ENCODE data around the gene TEKTIP1.
"Not testable (repeated sequence)": the region's sequence is repeated elsewhere in the genome, so short reads cannot be mapped to it uniquely, and the experiment has no call there.

TEKTIP1 gene

DNA sequence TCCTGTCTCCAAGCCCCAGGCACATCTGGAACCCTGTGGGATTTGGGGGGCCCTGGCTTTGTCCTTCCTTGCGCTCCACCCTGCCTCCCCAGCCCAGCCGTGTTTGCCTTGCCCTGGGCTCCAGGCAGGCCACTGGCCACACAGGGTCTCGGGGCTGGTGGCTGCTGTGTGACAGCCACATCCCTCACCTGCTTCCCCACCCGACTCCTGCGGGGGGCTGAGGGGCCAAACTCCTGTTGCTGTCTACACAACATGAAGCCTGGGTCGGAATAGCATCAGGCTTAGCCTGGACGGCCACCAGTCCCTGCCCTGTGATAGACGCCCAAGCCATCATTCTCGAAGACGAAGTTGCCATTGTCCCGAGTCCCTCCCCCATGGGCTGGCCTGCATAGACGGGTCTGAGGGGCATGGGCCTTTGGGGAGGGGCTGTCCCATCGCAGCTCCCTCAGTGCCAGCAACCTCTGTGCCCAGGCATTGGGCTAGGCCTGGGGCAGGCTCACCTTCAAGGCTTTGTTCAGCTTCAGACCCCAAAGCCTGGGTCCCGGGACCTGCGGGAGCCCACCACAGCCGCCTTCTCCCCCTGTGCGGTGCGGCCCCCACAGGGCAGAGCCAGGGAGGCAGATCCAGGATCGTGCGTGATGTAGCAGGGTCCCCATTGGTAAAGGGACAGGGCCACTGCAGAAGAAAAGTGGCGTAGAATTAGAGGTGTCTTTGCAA is 15.5 kb upstream of the TEKTIP1 start:
- DNase-seq (ENCODE audit: low spot score) = no peak

DNA sequence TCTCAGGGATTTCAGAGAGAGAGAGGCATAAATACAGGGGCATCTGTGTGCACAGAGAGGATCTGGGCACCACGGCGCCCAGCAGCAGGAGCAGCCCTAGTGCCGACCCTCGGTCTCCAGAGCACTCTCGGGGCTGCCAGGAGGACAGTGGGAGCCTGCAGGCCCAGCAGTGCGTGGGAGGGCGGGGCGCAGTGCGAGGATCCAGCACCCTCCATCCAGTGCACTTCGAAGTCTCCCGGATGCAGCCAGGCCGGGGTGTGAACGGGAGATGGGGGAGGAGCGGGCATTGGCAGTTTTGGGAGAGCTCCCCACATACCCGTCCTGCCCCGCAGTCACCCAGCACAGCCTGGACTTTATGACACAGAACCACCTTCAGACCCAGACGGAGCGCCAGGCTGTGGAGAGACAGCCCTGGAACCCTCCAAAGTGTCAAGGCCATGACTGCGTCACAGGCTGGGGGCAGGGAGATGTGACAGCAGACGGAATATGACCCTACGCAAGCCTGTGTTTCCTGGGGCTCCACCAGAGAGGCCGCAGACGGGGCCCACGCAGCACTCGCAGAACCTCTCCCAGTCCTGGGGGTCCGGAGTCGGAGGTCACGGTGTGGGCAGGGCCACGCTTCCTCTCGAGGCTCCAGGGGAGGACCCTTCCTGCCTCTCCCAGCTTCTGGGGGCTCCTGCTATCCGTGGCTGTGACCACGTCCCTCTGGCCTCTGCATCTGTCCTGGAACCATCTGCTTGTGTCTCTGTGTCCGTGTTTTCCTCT is 14.7 kb upstream of the TEKTIP1 start:
- DNase-seq (ENCODE audit: low spot score) = no peak

DNA sequence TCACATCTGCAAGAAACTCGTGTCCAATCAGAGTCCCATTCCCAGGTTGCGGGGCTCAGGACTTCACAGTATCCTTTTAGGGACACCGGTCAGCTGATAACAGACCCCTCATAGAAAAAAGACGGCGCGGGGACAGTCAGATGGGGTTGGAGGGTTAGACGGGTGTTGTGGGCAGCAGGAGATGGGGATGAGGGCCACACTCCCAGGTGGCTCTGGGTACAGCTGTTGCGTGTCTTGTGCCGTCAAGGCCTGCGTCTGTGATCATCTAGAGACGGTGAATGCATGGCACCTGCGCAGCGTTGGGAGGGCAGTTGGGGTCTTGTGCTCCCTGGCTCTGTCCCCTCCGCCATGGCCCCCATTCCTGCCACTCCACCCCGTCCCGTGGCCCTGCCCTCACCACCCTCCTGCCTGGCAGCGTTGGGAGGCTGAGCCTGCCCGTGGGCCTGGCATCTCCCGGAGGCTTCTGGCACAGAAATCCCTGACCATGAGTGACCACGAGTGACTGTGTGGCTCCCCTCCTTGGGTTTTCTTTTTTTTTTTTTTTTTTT is 14.0 kb upstream of the TEKTIP1 start:
- no peak for DNase-seq (ENCODE audit: low spot score)

DNA sequence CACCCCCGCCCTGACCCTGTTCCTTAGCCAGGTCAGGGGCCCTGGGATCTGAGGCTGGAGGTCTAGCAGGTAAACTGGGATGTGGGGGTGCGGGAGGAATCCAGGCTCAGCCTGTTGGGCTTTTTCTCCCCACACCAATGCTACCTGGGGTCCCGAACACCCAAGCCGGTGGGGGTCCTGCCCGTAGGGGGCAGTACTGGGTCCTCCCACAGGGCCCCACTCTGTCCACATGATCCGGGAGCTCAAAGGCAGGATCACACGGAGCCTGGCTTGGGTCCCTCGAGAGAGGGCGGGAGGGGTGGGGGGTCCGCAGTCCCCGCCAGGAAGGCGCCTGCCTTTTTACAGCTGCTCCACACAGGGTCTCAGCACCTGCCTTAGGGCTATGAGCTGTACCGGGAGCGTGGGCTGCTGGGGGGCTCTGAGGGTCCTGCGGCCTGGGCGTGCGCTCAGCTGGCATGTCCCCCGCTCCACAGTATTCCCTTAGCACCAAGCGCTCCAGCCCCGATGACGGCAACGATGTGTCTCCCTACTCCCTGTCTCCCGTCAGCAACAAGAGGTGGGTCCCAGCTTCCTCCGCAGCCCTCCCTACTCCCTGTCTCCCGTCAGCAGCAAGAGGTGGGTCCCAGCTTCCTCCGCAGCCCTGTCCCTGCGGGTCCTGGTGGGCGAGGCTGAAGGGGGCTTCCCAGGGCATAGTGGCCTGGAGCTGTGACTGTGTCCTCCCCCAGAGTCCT is 12.3 kb upstream of the TEKTIP1 start:
- DNase-seq (ENCODE audit: low spot score) = no peak

DNA sequence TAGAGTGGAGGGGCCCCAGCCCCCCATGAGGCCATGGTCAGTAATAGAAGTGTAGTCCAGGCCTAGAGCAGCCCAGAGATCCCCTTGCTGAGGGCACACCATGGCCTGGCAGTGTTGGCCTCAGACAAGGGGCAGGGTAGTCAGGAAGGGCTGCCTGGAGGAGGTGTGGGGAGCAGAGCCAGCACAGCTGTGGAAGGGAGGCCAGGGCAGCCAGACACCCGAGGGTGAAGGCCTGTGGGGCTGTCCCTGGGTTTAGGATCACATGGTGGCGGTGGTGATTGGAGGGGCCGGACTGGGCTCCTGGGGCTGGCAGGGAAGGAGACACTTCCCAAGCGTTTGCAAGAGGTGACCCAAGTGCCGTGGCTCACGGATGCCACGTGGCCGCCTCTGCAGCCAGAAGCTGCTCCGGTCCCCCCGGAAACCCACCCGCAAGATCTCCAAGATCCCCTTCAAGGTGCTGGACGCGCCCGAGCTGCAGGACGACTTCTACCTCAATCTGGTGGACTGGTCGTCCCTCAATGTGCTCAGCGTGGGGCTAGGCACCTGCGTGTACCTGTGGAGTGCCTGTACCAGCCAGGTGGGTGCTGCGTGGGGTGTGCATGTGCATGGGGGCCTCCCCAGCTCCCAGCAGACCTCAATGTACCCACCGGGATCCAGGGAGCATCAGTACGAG is 11.6 kb upstream of the TEKTIP1 start:
- DNase-seq (ENCODE audit: low spot score) = no peak

DNA sequence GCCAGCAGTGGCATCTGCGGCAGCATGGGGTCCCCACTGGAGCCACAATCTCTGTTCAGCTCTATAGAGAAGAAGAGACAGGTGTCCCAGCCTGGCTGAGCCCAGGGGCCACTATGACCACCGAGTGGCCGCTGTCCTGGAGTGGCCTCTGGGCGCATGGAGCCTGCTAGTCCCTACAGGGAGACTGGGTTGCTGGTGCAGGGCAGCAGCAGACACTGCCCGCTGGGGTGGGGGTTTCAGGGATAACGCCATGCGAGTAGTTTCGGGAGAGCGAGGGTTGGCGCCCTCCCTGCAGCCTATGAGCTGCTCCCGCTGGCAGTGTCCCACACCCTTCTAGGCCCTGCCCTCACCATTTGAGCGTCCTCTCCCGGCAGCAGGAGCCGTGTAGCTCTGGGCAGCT is 10.9 kb upstream of the TEKTIP1 start:
- DNase-seq (ENCODE audit: low spot score) = no peak

DNA sequence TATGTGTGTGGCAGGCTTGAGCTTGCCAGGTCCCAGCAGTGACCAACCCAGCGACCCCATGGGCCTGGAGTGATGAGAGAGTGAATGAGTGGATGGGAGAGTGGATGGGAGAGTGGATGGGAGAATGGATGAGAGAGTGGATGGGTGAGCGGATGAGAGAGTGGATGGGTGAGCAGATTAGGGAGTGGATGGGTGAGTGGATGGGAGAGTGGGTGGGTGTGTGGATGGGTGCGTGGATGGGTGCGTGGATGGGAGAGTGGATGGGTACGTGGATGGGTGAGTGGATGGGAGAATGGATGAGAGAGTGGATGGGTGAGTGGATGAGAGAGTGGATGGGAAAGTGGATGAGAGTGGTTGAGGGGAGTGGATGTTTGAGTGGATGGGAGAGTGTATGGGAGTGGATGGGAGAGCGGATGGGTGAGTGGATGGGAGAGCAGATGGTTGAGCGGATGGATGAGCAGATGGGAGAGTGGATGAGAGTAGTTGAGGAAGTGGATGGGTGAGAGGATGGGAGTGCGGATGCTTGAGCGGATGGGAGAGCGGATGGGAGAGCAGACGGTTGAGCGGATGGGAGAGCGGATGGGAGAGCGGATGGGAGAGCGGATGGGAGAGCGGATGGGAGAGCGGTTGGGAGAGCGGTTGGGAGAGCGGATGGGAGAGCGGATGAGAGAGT is 10.3 kb upstream of the TEKTIP1 start:
- DNase-seq (ENCODE audit: low spot score) = no peak

DNA sequence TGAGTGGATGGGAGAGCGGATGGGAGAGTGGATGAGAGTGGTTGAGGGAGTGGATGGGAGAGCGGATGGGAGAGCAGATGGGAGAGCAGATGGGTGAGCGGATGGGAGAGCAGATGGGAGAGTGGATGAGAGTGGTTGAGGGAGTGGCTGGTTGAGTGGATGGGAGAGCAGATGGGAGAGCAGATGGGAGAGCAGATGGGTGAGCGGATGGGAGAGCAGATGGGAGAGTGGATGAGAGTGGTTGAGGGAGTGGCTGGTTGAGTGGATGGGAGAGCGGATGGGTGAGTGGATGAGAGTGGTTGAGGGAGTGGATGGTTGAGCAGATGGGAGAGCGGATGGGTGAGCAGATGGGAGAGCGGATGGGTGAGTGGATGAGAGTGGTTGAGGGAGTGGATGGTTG is 9.7 kb upstream of the TEKTIP1 start:
- DNase-seq (ENCODE audit: low spot score) = not testable (repeated sequence)

DNA sequence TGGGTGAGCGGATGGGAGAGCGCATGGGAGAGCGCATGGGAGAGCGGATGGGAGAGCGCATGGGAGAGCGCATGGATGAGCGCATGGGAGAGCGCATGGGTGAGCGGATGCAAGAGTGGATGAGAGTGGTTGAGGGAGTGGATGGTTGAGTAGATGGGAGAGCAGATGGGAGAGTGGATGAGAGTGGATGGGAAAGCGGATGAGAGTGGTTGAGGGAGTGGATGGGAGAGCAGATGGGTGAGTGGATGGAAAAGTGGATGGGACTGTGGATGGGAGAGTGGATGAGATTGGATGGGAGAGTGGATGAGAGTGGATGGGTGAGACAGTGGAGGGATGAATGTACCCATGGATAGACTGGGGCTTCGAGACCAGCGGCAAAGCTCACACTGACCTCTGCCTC is 8.6 kb upstream of the TEKTIP1 start:
- no peak for DNase-seq (ENCODE audit: low spot score)

DNA sequence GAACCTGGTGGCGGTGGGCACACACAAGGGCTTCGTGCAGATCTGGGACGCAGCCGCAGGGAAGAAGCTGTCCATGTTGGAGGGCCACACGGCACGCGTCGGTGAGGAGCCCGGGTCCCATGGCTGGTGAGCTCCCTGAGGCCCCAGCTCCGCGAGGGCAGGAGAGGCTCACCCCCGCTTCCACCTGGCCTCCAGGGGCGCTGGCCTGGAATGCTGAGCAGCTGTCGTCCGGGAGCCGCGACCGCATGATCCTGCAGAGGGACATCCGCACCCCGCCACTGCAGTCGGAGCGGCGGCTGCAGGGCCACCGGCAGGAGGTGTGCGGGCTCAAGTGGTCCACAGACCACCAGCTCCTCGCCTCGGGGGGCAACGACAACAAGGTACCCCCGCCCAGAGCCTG is 7.3 kb upstream of the TEKTIP1 start:
- DNase-seq (ENCODE audit: low spot score) = no peak

DNA sequence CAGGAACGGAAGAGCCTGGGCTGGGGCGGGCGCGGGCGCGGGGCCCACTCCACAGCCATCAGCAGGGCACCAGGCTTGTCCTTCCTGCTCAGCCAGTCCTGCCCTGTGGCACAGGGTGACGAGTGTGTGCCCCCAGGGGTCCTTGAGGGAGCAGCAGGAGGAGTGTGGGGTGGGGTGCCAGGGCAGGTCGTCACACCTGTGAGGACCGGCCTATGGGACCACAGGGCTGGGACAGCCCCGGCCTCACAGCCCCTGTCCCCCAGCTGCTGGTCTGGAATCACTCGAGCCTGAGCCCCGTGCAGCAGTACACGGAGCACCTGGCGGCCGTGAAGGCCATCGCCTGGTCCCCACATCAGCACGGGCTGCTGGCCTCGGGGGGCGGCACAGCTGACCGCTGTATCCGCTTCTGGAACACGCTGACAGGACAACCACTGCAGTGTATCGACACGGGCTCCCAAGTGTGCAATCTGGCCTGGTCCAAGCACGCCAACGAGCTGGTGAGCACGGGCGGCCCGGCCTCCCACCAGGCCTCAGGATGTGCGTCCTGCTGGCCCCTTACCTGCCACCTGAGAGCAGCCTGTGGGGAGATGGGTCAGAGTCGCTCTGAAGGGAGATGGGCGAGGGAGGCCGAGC is 6.7 kb upstream of the TEKTIP1 start:
- no peak for DNase-seq (ENCODE audit: low spot score)

DNA sequence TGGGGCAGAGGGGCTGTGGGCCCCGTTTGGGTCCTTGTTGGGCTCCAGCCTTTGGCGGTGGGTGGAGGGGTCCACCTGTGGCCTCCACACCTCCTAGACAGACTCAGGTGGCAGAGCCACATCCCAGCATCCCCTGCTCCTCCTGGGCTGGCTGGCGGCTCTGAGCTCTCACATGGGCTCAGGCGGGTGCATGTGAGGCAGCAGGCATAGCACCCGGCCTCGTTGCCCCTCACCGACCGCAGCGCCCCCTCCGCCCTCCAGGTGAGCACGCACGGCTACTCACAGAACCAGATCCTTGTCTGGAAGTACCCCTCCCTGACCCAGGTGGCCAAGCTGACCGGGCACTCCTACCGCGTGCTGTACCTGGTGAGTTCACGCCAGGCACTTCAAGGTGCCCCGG is 5.9 kb upstream of the TEKTIP1 start:
- no peak for DNase-seq (ENCODE audit: low spot score)

DNA sequence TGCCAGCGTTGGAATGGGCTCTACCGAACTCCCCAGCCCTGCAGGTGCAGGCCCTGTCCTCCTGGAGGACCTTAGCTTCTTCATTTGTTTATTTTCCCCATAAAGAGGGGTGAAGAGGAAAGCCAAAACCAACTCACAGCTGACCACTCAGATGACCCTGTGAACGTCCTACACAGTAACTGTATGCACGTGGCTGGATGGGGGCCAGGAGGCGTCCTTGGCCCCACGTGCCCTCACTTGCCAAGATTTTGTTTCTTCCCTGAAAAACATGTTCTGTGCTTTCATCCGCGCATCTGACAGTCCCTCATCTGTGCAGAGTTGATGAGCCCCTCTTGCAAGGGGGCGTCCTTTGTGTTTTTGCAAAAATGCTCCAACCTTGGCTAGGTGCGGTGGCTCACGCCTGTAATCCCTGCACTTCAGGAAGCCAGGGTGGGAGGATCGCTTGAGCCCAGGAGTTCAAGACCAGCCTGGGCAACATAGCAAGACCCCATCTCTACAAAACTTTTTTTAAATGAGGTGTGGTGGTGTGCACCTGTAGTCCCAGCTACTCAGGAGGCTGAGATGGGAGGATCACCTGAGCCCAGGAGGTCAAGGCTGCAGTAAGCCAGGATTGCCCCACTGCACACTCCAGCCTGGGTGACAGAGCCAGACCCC is 5.3 kb upstream of the TEKTIP1 start:
- no peak for DNase-seq (ENCODE audit: low spot score)

DNA sequence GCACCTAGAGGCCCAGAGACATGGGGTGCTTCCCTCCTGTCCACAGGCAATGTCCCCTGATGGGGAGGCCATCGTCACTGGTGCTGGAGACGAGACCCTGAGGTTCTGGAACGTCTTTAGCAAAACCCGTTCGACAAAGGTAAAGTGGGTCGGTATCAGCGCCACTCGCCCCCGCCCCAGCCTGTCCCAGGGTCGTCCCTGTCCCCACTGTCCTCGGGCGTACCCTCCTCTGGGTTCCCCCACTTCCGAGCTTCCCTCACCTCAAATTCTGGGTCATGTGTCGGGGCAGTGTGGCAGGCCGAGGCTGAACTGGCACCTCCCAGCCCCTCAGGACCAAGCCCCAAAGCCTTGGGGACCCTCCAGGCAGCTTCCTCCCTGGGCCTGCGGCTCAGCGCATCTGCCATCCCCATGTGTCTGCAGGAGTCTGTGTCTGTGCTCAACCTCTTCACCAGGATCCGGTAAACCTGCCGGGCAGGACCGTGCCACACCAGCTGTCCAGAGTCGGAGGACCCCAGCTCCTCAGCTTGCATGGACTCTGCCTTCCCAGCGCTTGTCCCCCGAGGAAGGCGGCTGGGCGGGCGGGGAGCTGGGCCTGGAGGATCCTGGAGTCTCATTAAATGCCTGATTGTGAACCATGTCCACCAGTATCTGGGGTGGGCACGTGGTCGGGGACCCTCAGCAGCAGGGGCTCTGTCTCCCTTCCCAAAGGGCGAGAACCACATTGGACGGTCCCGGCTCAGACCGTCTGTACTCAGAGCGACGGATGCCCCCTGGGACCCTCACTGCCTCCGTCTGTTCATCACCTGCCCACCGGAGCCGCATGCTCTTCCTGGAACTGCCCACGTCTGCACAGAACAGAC is 4.4 kb upstream of the TEKTIP1 start:
- no peak for DNase-seq (ENCODE audit: low spot score)

DNA sequence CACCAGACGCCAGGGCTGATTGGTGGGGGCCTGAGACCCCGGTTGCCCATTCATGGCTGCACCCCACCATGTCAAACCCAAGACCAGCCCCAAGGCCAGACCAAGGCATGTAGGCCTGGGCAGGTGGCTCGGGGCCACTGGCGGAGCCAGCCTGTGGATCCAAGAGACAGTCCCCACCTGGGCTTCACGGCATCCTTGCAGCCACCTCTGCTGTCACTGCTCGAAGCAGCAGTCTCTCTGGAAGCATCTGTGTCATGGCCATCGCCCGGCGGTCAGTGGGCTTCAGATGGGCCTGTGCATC is 3.8 kb upstream of the TEKTIP1 start:
- no peak for DNase-seq (ENCODE audit: low spot score)

DNA sequence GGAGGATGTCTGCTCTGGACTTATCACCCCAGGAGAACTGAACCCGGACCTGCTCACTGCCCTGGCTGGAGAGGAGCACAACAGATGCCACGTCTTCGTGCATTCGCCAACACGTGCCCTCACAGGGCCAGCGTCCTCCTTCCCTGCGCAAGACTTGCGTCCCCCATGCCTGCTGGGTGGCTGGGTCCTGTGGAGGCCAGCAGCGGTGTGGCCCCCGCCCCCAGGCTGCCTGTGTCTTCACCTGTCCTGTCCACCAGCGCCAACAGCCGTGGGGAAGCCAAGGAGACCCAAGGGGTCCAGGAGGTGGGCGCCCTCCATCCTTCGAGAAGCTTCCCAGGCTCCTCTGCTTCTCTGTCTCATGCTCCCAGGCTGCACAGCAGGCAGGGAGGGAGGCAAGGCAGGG is 3.4 kb upstream of the TEKTIP1 start:
- no peak for DNase-seq (ENCODE audit: low spot score)

DNA sequence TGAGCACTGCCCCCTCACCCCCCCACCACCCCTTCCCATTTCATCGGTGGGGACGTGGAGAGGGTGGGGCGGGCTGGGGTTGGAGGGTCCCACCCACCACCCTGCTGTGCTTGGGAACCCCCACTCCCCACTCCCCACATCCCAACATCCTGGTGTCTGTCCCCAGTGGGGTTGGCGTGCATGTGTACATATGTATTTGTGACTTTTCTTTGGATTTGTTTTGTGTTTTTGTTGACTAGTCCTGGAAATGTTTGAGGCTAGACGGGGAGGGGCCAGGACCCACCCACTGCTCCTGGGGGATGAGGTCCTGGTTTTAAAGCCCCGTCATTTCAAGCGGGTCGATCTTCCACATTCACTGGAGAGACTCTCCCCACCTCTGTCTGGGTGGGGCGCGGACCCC is 3.0 kb upstream of the TEKTIP1 start:
- no peak for DNase-seq (ENCODE audit: low spot score)

DNA sequence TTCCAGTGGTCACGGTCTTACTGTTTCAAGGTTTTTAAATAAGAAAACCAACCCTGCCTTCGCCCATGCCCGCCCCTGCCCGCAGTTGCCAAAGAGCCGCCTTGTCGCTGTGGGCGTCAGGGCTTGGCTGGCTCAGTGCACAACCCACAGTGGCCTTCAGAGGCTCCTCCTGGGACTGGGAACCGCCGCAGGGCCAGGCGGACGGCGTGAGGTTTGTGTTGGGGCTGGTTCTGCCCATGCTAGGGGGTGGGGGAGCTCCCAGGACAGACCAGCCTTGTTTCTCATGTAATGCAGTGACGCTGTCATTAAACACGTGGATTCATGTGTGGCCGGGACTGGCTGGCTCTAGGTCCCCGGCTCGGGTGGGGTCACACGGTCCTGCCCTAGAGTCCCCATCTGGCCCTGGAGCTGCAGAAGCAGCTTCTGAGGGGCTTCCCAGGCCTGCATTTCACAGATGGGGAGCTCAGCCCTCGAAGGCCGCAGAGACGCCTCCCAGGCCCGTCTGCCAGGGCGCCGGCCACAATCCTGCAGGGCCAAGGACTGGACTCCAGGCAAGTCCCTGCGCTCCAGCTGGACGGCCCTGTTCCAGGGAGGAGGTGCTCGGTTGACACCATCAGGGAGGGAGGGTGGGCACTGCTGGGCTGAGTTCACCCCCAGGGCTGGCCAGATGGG is 2.4 kb upstream of the TEKTIP1 start:
- peak; percentile 41 for DNase-seq (ENCODE audit: low spot score)

DNA sequence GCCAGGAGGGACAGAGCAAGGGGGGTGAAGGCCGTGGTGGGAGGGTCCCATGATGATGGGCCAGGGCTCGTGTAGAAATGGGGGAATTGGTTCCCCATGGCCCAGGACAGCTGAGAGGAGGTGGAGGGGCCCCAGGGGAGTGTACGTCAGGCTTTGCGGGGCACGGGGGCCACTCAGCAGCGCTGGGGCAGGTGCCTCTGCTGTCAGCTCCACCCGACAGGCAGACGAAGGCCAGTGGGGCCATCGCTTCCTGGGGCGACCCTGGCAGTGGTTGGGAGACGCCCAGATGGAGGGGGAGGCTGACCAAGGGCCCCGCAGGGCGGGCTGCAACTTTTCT is 1.9 kb upstream of the TEKTIP1 start:
- DNase-seq (ENCODE audit: low spot score) = no peak

Data from AG20443 (cell line).